BJ (cell line): ENCODE data around the gene SHANK3. TPM values are rescaled to one million over a fixed set of nuclear protein-coding genes. Genes with fewer than 3 reads are reported as not detected.
A peak's percentile ranks its signal among the peaks of the same experiment; 100 is the strongest.

Experiments used
- CTCF ChIA-PET: fragments of 350-600 bp; formaldehyde crosslinking; extraction: SDS; loops from one replicate; lab custom pipeline; 2021; ENCODE audit warnings: antibody characterized with exemption, inconsistent platforms; lab: Yijun Ruan, JAX
- POLR2A ChIA-PET: fragments of 300-600 bp; sonication (Branson Sonifier 250); formaldehyde crosslinking; extraction: SDS; loops from one replicate; lab custom pipeline; 2021; ENCODE audit warnings: antibody characterized with exemption; lab: Charles Lee
- DNase-seq: peaks from one replicate; pipeline ENCODE4 v3.0.0-alpha.2; 2011; ENCODE audit warnings: low read depth
- H3K27me3 ChIP-seq: 2 replicates; pipeline ENCODE4 v1.6.0; 2011; ENCODE audit warnings: low read length; ENCODE audit not compliant: control insufficient read depth, insufficient read depth
- H3K36me3 ChIP-seq: 2 replicates; pipeline ENCODE4 v1.5.1; 2011; ENCODE audit warnings: low read length; ENCODE audit not compliant: control insufficient read depth, insufficient read depth
- H3K4me3 ChIP-seq: 2 replicates; pipeline ENCODE4 v1.5.1; 2011; ENCODE audit warnings: low read depth, mild to moderate bottlenecking, control low read depth, low read length
- polyA plus RNA-seq: library from polyadenylated mRNA; depleted of rRNA; stranded (reverse); fragments of >200 nt; gene quantifications from 2 replicates; pipeline ENCODE4 v1.2.3, GENCODE V29; 2011
- TF ChIP-seq, protein P1 (sequence below): IDR thresholded peaks from 2 replicates; pipeline ENCODE4 v1.5.1; 2011; ENCODE audit warnings: low read depth, mild to moderate bottlenecking, control low read depth, inconsistent platforms, low read length, moderate library complexity; ENCODE audit not compliant: insufficient read depth

SHANK3 gene
- polyA plus RNA-seq, 1 experiment, result 0.25 TPM

DNA sequence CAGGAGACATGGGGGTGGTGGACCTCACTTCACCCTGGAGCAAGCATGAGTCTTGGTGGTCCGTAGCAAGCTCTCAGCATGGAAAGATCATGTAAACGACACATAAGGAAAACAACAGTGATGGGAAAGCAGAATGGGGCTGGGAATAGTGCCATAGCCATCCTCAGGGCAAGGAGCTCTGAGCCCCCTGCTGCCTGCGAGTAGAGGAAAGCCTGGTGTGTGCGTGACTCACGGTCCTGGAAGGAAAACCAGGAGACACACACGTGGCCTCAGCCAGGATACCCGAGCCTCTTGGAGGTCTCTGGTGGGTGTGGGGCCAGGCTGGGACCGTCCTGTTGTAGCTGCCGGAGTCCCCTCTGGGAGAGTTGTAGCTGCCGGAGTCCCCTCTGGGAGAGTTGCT lies 12.4 kb downstream of the SHANK3 start:
- POLR2A ChIA-PET, result no interaction called here
- CTCF ChIA-PET, result interaction anchor here (1.0 kb wide), 2 partner anchors 11 to 64 kb away, joined by 3 read pairs; no protein-coding TSS in a partner anchor
- TF ChIP-seq, protein P1, sequence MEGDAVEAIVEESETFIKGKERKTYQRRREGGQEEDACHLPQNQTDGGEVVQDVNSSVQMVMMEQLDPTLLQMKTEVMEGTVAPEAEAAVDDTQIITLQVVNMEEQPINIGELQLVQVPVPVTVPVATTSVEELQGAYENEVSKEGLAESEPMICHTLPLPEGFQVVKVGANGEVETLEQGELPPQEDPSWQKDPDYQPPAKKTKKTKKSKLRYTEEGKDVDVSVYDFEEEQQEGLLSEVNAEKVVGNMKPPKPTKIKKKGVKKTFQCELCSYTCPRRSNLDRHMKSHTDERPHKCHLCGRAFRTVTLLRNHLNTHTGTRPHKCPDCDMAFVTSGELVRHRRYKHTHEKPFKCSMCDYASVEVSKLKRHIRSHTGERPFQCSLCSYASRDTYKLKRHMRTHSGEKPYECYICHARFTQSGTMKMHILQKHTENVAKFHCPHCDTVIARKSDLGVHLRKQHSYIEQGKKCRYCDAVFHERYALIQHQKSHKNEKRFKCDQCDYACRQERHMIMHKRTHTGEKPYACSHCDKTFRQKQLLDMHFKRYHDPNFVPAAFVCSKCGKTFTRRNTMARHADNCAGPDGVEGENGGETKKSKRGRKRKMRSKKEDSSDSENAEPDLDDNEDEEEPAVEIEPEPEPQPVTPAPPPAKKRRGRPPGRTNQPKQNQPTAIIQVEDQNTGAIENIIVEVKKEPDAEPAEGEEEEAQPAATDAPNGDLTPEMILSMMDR, result no peak
- peaks cover 2% of the 10 kb centered on the region; the same call in 1 of the 2 replicates for H3K27me3 ChIP-seq
- no peaks in the 10 kb centered on the region for H3K36me3 ChIP-seq
- no peak overlapping the region for H3K4me3 ChIP-seq
- no peak for DNase-seq

DNA sequence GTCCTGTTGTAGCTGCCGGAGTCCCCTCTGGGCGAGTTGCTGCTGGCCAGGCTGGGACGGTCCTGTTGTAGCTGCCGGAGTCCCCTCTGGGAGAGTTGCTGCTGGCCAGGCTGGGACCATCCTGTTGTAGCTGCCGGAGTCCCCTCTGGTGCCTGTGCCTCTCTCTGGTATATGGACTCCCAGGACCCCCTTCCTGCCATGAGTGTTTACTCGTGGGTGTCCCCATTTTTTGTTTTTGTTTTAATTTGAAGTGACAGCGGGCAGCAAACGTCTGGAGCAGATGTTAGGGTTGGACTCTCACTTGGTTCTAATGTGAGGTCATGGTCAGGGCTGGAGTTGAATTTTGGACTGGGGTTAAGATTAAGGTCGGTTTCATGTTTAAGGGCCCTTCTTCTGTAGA lies 14.2 kb downstream of the SHANK3 start:
- ChIA-PET CTCF (no interaction called here), POLR2A (no interaction called here)
- Histone ChIP-seq H3K36me3 (no peaks in the 10 kb centered on the region), H3K27me3 (peaks cover 2% of the 10 kb centered on the region; the same call in 1 of the 2 replicates), H3K4me3 (no peak overlapping the region)
- no peak for DNase-seq
- TF ChIP-seq, protein P1, result no peak

DNA sequence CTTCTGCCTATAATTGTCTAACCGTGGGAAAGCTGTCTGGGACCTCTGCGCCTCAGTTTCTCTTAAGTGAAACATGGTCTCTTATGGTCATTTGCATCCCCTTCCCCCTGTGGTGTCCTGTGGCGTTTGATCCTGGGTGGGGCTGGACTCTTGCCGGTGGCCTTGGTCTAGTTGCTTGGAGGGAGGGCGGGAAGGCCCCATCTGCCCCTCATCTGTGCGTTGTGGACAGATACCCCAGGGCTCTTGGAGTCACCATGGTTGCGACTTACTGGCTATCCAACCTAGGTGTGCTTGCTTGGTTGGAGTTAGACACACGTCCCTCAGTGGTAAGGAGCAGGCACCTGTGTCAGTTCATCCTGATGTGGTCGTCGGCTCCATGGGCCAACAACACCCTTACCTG lies 15.2 kb downstream of the SHANK3 start:
- no peak overlapping the region for H3K4me3 ChIP-seq
- ChIA-PET CTCF (no interaction called here), POLR2A (no interaction called here)
- TF ChIP-seq, protein P1, result no peak
- DNase-seq, result no peak
- no peaks in the 10 kb centered on the region for H3K36me3 ChIP-seq
- peaks cover 2% of the 10 kb centered on the region; the same call in 1 of the 2 replicates for H3K27me3 ChIP-seq

DNA sequence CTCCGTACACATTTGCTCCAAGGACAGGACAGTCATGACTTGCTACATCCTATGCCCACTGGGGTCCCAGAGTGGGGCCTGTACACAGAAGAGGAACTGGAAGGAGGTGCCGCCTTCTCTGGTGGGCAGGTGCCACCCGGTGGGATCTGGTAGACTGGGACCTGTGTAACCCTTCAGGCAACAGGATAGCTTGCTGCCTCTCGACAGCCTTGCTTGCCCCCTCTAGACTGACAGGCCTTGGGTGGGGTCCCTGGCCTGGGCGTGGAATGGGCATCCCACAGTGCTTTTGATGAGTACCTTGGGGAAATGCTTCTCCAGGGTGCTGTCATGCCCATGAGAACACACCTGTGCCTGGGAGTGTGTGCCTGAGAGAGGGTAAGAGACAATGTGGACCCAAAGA lies 15.8 kb downstream of the SHANK3 start:
- POLR2A ChIA-PET, result no interaction called here
- Histone ChIP-seq H3K4me3 (no peak overlapping the region), H3K36me3 (no peaks in the 10 kb centered on the region), H3K27me3 (peaks cover 2% of the 10 kb centered on the region)
- CTCF ChIA-PET, result no interaction called here
- TF ChIP-seq, protein P1, result no peak
- no peak for DNase-seq

DNA sequence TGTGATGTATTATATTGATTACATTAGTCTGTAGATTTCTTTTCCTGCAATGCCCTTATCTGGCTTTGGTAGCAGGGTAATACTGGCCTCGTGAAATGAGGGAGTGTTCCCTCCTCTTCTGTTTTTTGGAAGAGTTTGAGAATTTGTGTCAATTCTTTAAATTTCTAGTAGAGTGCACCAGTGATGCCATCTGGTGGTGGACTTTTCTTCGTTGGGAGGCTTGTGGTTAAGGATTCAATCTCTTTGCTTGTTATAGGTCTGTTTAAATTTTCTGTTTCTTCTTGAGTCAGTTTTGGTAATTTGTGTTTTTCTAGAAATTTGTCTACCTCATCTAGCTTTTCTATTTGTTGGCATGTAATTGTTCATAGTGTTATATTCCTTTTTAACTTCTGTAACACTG lies 18.9 kb downstream of the SHANK3 start:
- CTCF ChIA-PET, result interaction anchor here (1.4 to 1.6 kb wide), 2 partner anchors 61 to 115 kb away, joined by 4 to 5 read pairs; partner anchors contain the start of gene CPT1B
- no peak for DNase-seq
- POLR2A ChIA-PET, result interaction anchor here (0.5 kb wide), 1 partner anchor 207 kb away, joined by 3 read pairs; no protein-coding TSS in a partner anchor
- Histone ChIP-seq H3K36me3 (no peaks in the 10 kb centered on the region), H3K4me3 (no peak overlapping the region), H3K27me3 (peaks cover 11% of the 10 kb centered on the region)
- TF ChIP-seq, protein P1, result peak; percentile 57
